ENCODE results near the gene DHH.
A peak's percentile ranks its signal among the peaks of the same experiment; 100 is the strongest.

Gene DHH

DNA sequence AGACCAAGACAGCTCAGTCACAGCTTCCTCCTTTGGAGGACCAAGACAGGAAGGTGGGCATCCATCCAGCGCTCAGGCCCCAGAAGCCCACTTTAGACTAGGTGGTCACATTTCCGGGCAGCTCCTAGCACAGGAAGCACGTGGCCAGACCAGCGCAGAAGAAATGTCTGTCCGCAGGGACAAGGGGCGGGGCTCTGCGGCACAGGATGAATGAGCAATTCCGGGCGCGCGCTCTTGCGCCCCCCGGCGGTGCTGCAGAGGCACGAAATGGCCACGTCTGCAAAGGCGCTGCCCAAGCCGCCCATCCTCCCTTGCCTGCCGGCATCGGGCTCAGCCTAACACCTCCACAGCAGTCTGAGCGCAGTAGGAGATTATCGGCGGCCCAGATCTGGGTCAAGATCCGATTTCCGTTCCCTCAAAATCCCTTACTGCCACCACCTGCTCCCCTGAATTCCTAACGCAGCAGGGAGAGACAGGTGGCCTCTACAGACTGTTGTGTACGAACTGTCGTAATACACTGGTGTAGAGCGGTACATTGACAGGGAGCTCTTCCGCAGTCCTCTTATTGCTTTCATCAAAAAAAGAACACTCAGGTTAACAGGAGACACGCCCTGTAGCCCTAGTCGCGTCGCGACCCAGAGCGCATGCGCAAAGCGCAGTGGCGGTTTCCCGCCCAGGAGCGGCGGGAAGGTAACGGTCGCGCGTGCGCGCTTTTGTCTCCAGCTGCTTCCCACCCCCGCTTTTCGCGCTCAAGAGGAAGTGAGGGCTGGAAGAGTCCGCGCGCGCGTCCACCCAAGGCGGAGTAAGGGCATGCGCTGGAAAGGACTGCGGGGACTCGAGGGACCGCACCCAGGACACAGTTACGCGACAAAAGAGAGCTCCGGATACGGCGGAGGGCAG, 35.8 kb upstream of the DHH start (continued):
- TF ChIP-seq, protein P1, sequence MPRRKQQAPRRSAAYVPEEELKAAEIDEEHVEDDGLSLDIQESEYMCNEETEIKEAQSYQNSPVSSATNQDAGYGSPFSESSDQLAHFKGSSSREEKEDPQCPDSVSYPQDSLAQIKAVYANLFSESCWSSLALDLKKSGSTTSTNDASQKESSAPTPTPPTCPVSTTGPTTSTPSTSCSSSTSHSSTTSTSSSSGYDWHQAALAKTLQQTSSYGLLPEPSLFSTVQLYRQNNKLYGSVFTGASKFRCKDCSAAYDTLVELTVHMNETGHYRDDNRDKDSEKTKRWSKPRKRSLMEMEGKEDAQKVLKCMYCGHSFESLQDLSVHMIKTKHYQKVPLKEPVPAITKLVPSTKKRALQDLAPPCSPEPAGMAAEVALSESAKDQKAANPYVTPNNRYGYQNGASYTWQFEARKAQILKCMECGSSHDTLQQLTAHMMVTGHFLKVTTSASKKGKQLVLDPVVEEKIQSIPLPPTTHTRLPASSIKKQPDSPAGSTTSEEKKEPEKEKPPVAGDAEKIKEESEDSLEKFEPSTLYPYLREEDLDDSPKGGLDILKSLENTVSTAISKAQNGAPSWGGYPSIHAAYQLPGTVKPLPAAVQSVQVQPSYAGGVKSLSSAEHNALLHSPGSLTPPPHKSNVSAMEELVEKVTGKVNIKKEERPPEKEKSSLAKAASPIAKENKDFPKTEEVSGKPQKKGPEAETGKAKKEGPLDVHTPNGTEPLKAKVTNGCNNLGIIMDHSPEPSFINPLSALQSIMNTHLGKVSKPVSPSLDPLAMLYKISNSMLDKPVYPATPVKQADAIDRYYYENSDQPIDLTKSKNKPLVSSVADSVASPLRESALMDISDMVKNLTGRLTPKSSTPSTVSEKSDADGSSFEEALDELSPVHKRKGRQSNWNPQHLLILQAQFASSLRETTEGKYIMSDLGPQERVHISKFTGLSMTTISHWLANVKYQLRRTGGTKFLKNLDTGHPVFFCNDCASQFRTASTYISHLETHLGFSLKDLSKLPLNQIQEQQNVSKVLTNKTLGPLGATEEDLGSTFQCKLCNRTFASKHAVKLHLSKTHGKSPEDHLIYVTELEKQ (tag by site-specific recombination; IDR thresholded peaks at IDR 0.05; ENCODE audit: borderline replicate concordance): peak; percentile 53; the same call in 1 of the 2 replicates
- TF ChIP-seq KLF8 (tag by site-specific recombination; IDR thresholded peaks at IDR 0.05): peak; percentile 73
- peak; percentile 37; the same call in 1 of the 2 replicates for TF ChIP-seq ZSCAN30 (tag by site-specific recombination; IDR thresholded peaks at IDR 0.05)
- TF ChIP-seq ZNF214 (tag by site-specific recombination; IDR thresholded peaks at IDR 0.05; ENCODE audit: borderline replicate concordance): 0 out of 2 replicates have a peak, but pooled peaks have one; percentile 6
- peak; percentile 94 for TF ChIP-seq OVOL3 (tag by site-specific recombination; IDR thresholded peaks at IDR 0.05)
- TF ChIP-seq, protein P2, sequence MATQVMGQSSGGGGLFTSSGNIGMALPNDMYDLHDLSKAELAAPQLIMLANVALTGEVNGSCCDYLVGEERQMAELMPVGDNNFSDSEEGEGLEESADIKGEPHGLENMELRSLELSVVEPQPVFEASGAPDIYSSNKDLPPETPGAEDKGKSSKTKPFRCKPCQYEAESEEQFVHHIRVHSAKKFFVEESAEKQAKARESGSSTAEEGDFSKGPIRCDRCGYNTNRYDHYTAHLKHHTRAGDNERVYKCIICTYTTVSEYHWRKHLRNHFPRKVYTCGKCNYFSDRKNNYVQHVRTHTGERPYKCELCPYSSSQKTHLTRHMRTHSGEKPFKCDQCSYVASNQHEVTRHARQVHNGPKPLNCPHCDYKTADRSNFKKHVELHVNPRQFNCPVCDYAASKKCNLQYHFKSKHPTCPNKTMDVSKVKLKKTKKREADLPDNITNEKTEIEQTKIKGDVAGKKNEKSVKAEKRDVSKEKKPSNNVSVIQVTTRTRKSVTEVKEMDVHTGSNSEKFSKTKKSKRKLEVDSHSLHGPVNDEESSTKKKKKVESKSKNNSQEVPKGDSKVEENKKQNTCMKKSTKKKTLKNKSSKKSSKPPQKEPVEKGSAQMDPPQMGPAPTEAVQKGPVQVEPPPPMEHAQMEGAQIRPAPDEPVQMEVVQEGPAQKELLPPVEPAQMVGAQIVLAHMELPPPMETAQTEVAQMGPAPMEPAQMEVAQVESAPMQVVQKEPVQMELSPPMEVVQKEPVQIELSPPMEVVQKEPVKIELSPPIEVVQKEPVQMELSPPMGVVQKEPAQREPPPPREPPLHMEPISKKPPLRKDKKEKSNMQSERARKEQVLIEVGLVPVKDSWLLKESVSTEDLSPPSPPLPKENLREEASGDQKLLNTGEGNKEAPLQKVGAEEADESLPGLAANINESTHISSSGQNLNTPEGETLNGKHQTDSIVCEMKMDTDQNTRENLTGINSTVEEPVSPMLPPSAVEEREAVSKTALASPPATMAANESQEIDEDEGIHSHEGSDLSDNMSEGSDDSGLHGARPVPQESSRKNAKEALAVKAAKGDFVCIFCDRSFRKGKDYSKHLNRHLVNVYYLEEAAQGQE (tag by site-specific recombination; IDR thresholded peaks at IDR 0.05): no peak; the same call in none of the 2 replicates
- no peak for TF ChIP-seq ZNF623 (tag by site-specific recombination; IDR thresholded peaks at IDR 0.05)
- peak; percentile 45 for TF ChIP-seq HOXC10 (CRISPR knock-in tag; IDR thresholded peaks at IDR 0.05)
- no peak for TF ChIP-seq ZNF677 (tag by site-specific recombination; IDR thresholded peaks at IDR 0.05)
- TF ChIP-seq ZNF404 (tag by site-specific recombination; IDR thresholded peaks at IDR 0.05): no peak
- TF ChIP-seq FEZF1 (tag by site-specific recombination; IDR thresholded peaks at IDR 0.05): peak; percentile 75
- TF ChIP-seq SP2 (tag by site-specific recombination; IDR thresholded peaks at IDR 0.05): peak; percentile 72
- TF ChIP-seq ZNF529 (tag by site-specific recombination; IDR thresholded peaks at IDR 0.05; ENCODE audit: insufficient replicate concordance): no peak
- no peak for TF ChIP-seq ZNF146 (tag by site-specific recombination; IDR thresholded peaks at IDR 0.05)
- TF ChIP-seq, protein P3, sequence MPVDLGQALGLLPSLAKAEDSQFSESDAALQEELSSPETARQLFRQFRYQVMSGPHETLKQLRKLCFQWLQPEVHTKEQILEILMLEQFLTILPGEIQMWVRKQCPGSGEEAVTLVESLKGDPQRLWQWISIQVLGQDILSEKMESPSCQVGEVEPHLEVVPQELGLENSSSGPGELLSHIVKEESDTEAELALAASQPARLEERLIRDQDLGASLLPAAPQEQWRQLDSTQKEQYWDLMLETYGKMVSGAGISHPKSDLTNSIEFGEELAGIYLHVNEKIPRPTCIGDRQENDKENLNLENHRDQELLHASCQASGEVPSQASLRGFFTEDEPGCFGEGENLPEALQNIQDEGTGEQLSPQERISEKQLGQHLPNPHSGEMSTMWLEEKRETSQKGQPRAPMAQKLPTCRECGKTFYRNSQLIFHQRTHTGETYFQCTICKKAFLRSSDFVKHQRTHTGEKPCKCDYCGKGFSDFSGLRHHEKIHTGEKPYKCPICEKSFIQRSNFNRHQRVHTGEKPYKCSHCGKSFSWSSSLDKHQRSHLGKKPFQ (tag by site-specific recombination; IDR thresholded peaks at IDR 0.05): 0 out of 2 replicates have a peak, but pooled peaks have one; percentile 71
- TF ChIP-seq ZNF266 (tag by site-specific recombination; IDR thresholded peaks at IDR 0.05; ENCODE audit: low read depth): no peak
- TF ChIP-seq ZNF792 (tag by site-specific recombination; IDR thresholded peaks at IDR 0.05): no peak
- TF ChIP-seq ZNF596 (tag by site-specific recombination; IDR thresholded peaks at IDR 0.05): no peak
- TF ChIP-seq ZNF19 (tag by site-specific recombination; IDR thresholded peaks at IDR 0.05; ENCODE audit: low read depth): no peak
- no peak for TF ChIP-seq ZNF274 (IDR thresholded peaks at IDR 0.05; ENCODE audit: low read length)
- no peak for TF ChIP-seq ZNF274 (tag by site-specific recombination; IDR thresholded peaks at IDR 0.05; ENCODE audit: borderline replicate concordance)
- 0 out of 2 replicates have a peak, but pooled peaks have one; percentile 58 for TF ChIP-seq ZBTB7A (tag by site-specific recombination; IDR thresholded peaks at IDR 0.05; ENCODE audit: low read depth)
- no peak for TF ChIP-seq ZNF292 (tag by site-specific recombination; IDR thresholded peaks at IDR 0.05; ENCODE audit: borderline replicate concordance, low read depth)
- TF ChIP-seq ZNF175 (tag by site-specific recombination; IDR thresholded peaks at IDR 0.05): no peak
- TF ChIP-seq, protein P4, sequence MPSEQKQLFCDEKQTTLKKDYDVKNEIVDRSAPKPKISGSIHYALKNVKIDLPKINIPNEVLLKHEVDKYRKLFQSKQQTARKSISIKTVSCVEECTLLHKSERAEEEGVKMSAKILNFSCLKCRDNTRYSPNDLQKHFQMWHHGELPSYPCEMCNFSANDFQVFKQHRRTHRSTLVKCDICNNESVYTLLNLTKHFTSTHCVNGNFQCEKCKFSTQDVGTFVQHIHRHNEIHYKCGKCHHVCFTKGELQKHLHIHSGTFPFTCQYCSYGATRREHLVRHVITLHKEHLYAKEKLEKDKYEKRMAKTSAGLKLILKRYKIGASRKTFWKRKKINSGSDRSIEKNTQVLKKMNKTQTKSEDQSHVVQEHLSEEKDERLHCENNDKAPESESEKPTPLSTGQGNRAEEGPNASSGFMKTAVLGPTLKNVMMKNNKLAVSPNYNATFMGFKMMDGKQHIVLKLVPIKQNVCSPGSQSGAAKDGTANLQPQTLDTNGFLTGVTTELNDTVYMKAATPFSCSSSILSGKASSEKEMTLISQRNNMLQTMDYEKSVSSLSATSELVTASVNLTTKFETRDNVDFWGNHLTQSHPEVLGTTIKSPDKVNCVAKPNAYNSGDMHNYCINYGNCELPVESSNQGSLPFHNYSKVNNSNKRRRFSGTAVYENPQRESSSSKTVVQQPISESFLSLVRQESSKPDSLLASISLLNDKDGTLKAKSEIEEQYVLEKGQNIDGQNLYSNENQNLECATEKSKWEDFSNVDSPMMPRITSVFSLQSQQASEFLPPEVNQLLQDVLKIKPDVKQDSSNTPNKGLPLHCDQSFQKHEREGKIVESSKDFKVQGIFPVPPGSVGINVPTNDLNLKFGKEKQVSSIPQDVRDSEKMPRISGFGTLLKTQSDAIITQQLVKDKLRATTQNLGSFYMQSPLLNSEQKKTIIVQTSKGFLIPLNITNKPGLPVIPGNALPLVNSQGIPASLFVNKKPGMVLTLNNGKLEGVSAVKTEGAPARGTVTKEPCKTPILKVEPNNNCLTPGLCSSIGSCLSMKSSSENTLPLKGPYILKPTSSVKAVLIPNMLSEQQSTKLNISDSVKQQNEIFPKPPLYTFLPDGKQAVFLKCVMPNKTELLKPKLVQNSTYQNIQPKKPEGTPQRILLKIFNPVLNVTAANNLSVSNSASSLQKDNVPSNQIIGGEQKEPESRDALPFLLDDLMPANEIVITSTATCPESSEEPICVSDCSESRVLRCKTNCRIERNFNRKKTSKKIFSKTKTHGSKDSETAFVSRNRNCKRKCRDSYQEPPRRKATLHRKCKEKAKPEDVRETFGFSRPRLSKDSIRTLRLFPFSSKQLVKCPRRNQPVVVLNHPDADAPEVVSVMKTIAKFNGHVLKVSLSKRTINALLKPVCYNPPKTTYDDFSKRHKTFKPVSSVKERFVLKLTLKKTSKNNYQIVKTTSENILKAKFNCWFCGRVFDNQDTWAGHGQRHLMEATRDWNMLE (tag by site-specific recombination; conservative IDR thresholded peaks at IDR 0.05; ENCODE audit: low read depth): peak; percentile 30; the same call in 1 of the 2 replicates
- peak; percentile 78 for TF ChIP-seq SP7 (tag by site-specific recombination; IDR thresholded peaks at IDR 0.05)
